Natural killer cell treated with Interleukin-12 subunit alpha and Interleukin-12 subunit beta and Interleukin-15 and Interleukin-18, amount 100 ng/mL, for 72 hours (primary cell): Measurements from ENCODE around the gene GLB1L3. TPM values are rescaled to one million over a fixed set of nuclear protein-coding genes. Genes with fewer than 3 reads are reported as not detected.
"Not testable (repeated sequence)": the region's sequence is repeated elsewhere in the genome, so short reads cannot be mapped to it uniquely, and the experiment has no call there.

Experiments
- ATAC-seq, 2 donors: fragments of 150-1000 bp; cut with Tn5 transposase in 1 of 2; sonication (Bioruptor Pico), chemical (Tn5 transposase) in 1 of 2; 2 replicates each; pipeline ENCODE4 v1.10.0; 2021
- DNase-seq: peaks from one replicate; pipeline ENCODE4 v3.0.0; 2022; ENCODE audit warnings: low spot score
- H3K27ac Mint-ChIP-seq, 2 donors: 1 replicate in 1 of 2; 2 replicates in 1 of 2; pipeline ENCODE4 v1.8.0; 2022; ENCODE audit warnings: mixed read lengths in 2 of 2, mild to moderate bottlenecking in 1 of 2, moderate library complexity in 1 of 2
- H3K27me3 Mint-ChIP-seq, 2 donors: 1 replicate in 1 of 2; 2 replicates in 1 of 2; pipeline ENCODE4 v1.8.0; 2022; ENCODE audit warnings: mixed read lengths in 2 of 2
- H3K36me3 Mint-ChIP-seq: one replicate; pipeline ENCODE4 v1.8.0; 2022; ENCODE audit warnings: mixed read lengths
- H3K4me1 Mint-ChIP-seq, 2 donors: 1 replicate in 1 of 2; 2 replicates in 1 of 2; pipeline ENCODE4 v1.8.0; 2022; ENCODE audit warnings: low read depth in 2 of 2, mixed read lengths in 2 of 2, mild to moderate bottlenecking in 1 of 2
- H3K4me3 Mint-ChIP-seq: one replicate; pipeline ENCODE4 v1.8.0; 2022; ENCODE audit warnings: mixed read lengths
- H3K9me3 Mint-ChIP-seq: 2 replicates; pipeline ENCODE4 v1.8.0; 2022; ENCODE audit warnings: mixed read lengths
- total RNA-seq, 2 donors: library from RNA; stranded (reverse); gene quantifications; one replicate each; pipeline ENCODE4 v1.2.3, GENCODE V29; 2022

GLB1L3 gene
- total RNA-seq, 2 donors from 2014 or later: 1.9 TPM; not detected in 1

GRCh38 chr11:134273317-134273712 is 2.9 kb upstream of the GLB1L3 start:
- Mint-ChIP-seq H3K4me1 (peaks cover 19 to 32% of the 10 kb centered on the region in 2 donors), H3K4me3 (peak overlapping the region; percentile 27), H3K36me3 (no peaks in the 10 kb centered on the region), H3K9me3 (no peaks in the 10 kb centered on the region), H3K27ac (no peak overlapping the region), H3K27me3 (peaks cover 40 to 48% of the 10 kb centered on the region in 2 donors)
- ATAC-seq (no peak), DNase-seq (no peak)

GRCh38 chr11:134275188-134275533 is 1.0 kb upstream of the GLB1L3 start:
- DNase-seq: no peak
- no peaks in the 10 kb centered on the region for H3K36me3 Mint-ChIP-seq
- ATAC-seq: no peak
- peak overlapping the region; percentile 88 for H3K4me3 Mint-ChIP-seq
- H3K9me3 Mint-ChIP-seq: no peaks in the 10 kb centered on the region
- peaks cover 17 to 26% of the 10 kb centered on the region in 2 donors for H3K4me1 Mint-ChIP-seq
- H3K27ac Mint-ChIP-seq: peak overlapping the region; percentile 20 to 70
- peaks cover 50 to 67% of the 10 kb centered on the region in 2 donors for H3K27me3 Mint-ChIP-seq

- H3K9me3 Mint-ChIP-seq: no peaks in the 10 kb centered on the region
- peak; percentile 22 to 45 for ATAC-seq
- no peaks in the 10 kb centered on the region for H3K36me3 Mint-ChIP-seq
- no peak for DNase-seq
- H3K4me3 Mint-ChIP-seq: peak overlapping the region; percentile 91
- peaks cover 11 to 18% of the 10 kb centered on the region in 2 donors for H3K4me1 Mint-ChIP-seq
- H3K27ac Mint-ChIP-seq: peak overlapping the region in 1 of 2 donors; percentile 49
- peaks cover 49 to 70% of the 10 kb centered on the region in 2 donors for H3K27me3 Mint-ChIP-seq
Observed at GRCh38 chr11:134276396-134277182, 410 bp downstream of the GLB1L3 start.

- H3K27ac Mint-ChIP-seq: peak overlapping the region in 1 of 2 donors; percentile 49
- no peaks in the 10 kb centered on the region for H3K36me3 Mint-ChIP-seq
- ATAC-seq (no peak), DNase-seq (no peak)
- no peaks in the 10 kb centered on the region for H3K9me3 Mint-ChIP-seq
- H3K4me3 Mint-ChIP-seq: peak overlapping the region; percentile 91
- H3K27me3 Mint-ChIP-seq: peaks cover 46 to 70% of the 10 kb centered on the region in 2 donors
- peaks cover 11 to 18% of the 10 kb centered on the region in 2 donors for H3K4me1 Mint-ChIP-seq
Observed at GRCh38 chr11:134277183-134278001, 1.2 kb downstream of the GLB1L3 start.

GRCh38 chr11:134278356-134278755 is 2.2 kb downstream of the GLB1L3 start:
- peaks cover 40 to 61% of the 10 kb centered on the region in 2 donors for H3K27me3 Mint-ChIP-seq
- H3K27ac Mint-ChIP-seq: no peak overlapping the region

GRCh38 chr11:134281635-134282034 is 5.5 kb downstream of the GLB1L3 start:
- H3K27ac Mint-ChIP-seq, H3K9me3 Mint-ChIP-seq, H3K4me3 Mint-ChIP-seq, H3K4me1 Mint-ChIP-seq, H3K36me3 Mint-ChIP-seq, DNase-seq: not testable (repeated sequence)
- peaks cover 24 to 39% of the 10 kb centered on the region in 2 donors for H3K27me3 Mint-ChIP-seq
- peak in 1 of 2 donors; percentile 6 for ATAC-seq

More at GRCh38 chr11:134278356-134278755, 2.2 kb downstream of the GLB1L3 start:
- Mint-ChIP-seq H3K36me3 (no peaks in the 10 kb centered on the region), H3K4me1 (peaks cover 11 to 18% of the 10 kb centered on the region in 2 donors), H3K9me3 (no peaks in the 10 kb centered on the region), H3K4me3 (no peak overlapping the region)
- ATAC-seq (no peak), DNase-seq (no peak)

- peaks cover under 1 to 1% of the 10 kb centered on the region in 2 donors for H3K4me1 Mint-ChIP-seq
- no peak for DNase-seq
- no peak overlapping the region for H3K4me3 Mint-ChIP-seq
- no peak for ATAC-seq
- H3K27ac Mint-ChIP-seq: no peak overlapping the region
- peaks cover 20 to 33% of the 10 kb centered on the region in 2 donors for H3K27me3 Mint-ChIP-seq
- H3K9me3 Mint-ChIP-seq: no peaks in the 10 kb centered on the region
- no peaks in the 10 kb centered on the region for H3K36me3 Mint-ChIP-seq
Observed at GRCh38 chr11:134282121-134283045, 6.2 kb downstream of the GLB1L3 start.

- H3K27ac Mint-ChIP-seq: no peak overlapping the region
Observed at GRCh38 chr11:134283461-134284230, 7.5 kb downstream of the GLB1L3 start.

GRCh38 chr11:134284349-134284748 is 8.2 kb downstream of the GLB1L3 start:
- DNase-seq, H3K27ac Mint-ChIP-seq, H3K4me3 Mint-ChIP-seq, H3K9me3 Mint-ChIP-seq, H3K4me1 Mint-ChIP-seq, ATAC-seq, H3K36me3 Mint-ChIP-seq: not testable (repeated sequence)
- peaks cover 20 to 27% of the 10 kb centered on the region in 2 donors for H3K27me3 Mint-ChIP-seq

More at GRCh38 chr11:134283461-134284230, 7.5 kb downstream of the GLB1L3 start:
- Mint-ChIP-seq H3K27me3 (peaks cover 22 to 34% of the 10 kb centered on the region in 2 donors), H3K9me3 (no peaks in the 10 kb centered on the region), H3K4me3 (no peak overlapping the region), H3K4me1 (no peaks in the 10 kb centered on the region), H3K36me3 (no peaks in the 10 kb centered on the region)
- DNase-seq (no peak), ATAC-seq (no peak)

GRCh38 chr11:134287561-134287960 is 11.4 kb downstream of the GLB1L3 start:
- Mint-ChIP-seq H3K27ac (no peak overlapping the region), H3K4me3 (no peak overlapping the region), H3K36me3 (no peaks in the 10 kb centered on the region), H3K9me3 (no peaks in the 10 kb centered on the region), H3K27me3 (peaks cover 8 to 10% of the 10 kb centered on the region in 2 donors), H3K4me1 (peaks cover 0 to 5% of the 10 kb centered on the region in 2 donors)
- DNase-seq (no peak), ATAC-seq (no peak)

- H3K9me3 Mint-ChIP-seq: no peaks in the 10 kb centered on the region
- no peak for DNase-seq
- no peak overlapping the region for H3K27ac Mint-ChIP-seq
- ATAC-seq: no peak
- peaks cover 8 to 10% of the 10 kb centered on the region in 2 donors for H3K27me3 Mint-ChIP-seq
- H3K4me3 Mint-ChIP-seq: no peak overlapping the region
- H3K4me1 Mint-ChIP-seq: peaks cover 0 to 5% of the 10 kb centered on the region in 2 donors
- H3K36me3 Mint-ChIP-seq: no peaks in the 10 kb centered on the region
Observed at GRCh38 chr11:134288486-134288885, 12.3 kb downstream of the GLB1L3 start.

- DNase-seq (no peak), ATAC-seq (no peak)
- no peak overlapping the region for H3K27ac Mint-ChIP-seq
- H3K9me3 Mint-ChIP-seq: no peaks in the 10 kb centered on the region
- no peak overlapping the region for H3K4me3 Mint-ChIP-seq
- H3K27me3 Mint-ChIP-seq: peaks cover 9 to 10% of the 10 kb centered on the region in 2 donors
- no peaks in the 10 kb centered on the region for H3K36me3 Mint-ChIP-seq
- H3K4me1 Mint-ChIP-seq: peaks cover 0 to 5% of the 10 kb centered on the region in 2 donors
Observed at GRCh38 chr11:134289167-134289566, 13.0 kb downstream of the GLB1L3 start.
